C1 segment of cervical spinal cord (tissue), 14 donors: Measurements from ENCODE around the gene GLOD5.
"Not testable (repeated sequence)": the region's sequence is repeated elsewhere in the genome, so short reads cannot be mapped to it uniquely, and the experiment has no call there.

ENCODE experiments used
- DNase-seq, 14 donors: peaks; one replicate each; lab custom pipeline; 2025; lab: John Stamatoyannopoulos, UW

Gene GLOD5

GRCh38 chrX:48793935-48794334, 32.4 kb downstream of the GLOD5 start:
- no peak for DNase-seq

- no peak for DNase-seq
Observed at GRCh38 chrX:48794340-48794910, 32.9 kb downstream of the GLOD5 start.

- no peak for DNase-seq
Observed at GRCh38 chrX:48794911-48795515, 33.5 kb downstream of the GLOD5 start.

GRCh38 chrX:48798318-48798717, 36.8 kb downstream of the GLOD5 start:
- DNase-seq = no peak

DNA sequence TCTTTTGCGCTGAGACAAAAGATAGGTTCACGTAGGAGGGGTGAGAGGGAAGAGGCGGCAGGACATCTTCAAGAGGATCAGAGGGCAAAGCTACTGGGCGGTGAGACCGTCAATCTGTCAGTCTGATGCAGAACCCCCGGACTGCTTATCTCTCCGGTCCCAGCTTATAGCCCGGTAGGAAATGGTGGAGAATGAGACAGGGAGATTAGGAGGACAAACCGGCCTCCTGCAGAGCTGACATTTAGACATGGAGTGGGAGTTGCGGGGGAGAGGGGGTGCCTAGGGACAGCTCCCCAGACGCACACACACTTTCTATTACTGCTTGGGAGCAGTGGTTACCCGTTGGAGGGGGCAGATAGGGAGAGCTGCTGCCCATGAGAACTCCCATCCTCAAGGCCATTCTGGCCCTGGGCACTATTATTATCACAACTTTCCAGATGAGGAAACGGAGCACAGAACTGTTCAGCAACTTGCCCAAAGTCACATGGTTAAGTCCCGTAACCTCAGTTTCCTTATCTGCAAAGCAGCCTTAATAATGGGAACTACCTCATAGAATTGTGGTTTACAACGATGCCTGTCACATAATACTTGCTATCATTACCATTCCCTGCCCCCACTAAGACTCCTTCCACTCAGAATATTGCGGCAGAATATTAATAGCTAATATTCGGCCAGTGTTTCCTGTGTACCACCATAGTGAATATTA, 39.2 kb downstream of the GLOD5 start:
- peak in 2 of 14 donors; percentile 5 to 9 for DNase-seq

DNA sequence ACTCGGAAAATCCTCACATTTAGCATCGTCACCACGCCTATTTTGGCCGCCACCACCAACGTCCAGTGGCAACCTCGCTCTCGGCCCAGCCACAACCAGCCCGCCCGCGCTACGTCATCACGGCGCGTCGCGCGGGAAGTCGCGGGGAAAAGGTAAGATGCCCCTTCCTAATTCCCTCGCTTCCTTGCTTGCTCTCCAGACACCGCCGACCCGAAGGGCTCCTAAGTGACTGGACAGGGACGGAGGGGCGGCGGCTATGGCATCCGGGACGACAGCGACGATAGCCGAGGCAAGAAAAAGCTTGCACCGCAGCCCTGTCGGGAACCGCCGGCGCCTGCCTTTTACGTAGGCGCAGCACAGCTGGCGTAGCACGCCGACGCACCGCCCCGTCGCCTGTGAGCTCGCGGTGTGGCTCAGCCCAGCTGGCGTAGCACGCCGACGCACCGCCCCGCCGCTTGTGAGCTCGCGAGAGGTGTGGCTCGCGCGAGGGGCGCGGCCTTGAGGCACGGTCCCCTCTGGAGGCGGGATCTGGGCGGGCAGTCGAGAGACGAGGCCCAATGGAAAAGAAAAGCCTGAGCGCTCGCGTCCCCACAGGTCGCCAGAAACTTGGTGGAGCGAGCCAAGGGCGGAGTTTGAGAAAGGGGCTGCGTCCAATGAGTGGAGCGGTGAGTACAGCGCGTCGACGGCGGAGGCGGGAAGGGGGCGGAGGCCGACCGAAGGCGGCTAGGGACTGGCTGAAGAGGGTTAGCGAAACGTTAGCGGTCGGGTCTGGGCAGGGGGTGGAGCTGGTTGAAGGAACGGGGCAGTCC, 39.9 kb downstream of the GLOD5 start, which contains the start of gene HDAC6:
Gene HDAC6 (plus strand): TSS at position 788 of the 809 bp plus-strand sequence. CDS start 626 bp downstream, outside the sequence.
- DNase-seq = peak; percentile 23 to 98 (median 92)

- peak in 5 of 14 donors; percentile 37 to 75 (median 50) for DNase-seq
Observed at GRCh38 chrX:48802089-48802904, 40.8 kb downstream of the GLOD5 start.

DNA sequence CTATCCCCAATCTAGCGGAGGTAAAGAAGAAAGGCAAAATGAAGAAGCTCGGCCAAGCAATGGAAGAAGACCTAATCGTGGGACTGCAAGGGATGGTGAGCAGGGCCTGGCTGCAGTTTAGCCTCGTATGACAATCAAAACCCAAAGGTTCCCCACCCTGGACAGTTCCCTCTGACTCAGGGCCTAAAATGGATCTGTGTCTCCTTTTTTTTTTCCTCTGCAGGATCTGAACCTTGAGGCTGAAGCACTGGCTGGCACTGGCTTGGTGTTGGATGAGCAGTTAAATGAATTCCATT, 41.3 kb downstream of the GLOD5 start:
- no peak for DNase-seq

DNA sequence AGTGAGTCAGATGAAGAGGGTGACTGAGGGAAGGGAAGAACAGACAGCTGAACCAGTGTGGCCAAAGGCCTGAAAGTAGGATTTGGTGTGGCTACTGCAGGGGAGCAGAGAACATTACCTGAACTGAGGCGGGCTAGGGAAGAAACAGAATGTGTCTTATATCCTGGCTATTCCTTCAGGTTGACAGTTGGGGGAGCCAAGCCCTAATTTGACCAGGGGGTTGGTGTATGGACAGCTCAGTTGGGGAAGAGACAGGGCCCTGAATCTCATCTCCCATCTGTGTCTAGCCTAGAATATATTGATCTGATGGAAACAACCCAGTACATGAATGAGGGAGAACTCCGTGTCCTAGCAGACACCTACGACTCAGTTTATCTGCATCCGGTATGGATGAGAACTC, 44.5 kb downstream of the GLOD5 start:
- no peak for DNase-seq

- peak in 2 of 14 donors; percentile 0 to 4 for DNase-seq
Observed at GRCh38 chrX:48813644-48814043, 52.1 kb downstream of the GLOD5 start.

DNA sequence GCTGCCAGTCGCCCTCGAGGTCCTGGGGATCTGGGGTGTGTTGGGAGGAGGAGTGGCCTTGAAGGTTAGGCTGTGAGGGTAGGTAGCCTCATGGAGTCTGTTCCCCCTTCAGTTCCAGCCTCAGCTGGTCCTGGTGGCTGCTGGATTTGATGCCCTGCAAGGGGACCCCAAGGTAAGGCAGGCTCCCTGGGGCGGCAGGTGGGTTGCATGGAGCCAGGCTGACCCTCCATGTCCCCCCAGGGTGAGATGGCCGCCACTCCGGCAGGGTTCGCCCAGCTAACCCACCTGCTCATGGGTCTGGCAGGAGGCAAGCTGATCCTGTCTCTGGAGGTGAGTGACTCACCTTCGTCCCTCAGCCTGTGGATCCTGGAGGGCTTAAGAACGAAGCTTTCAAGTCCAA, 53.2 kb downstream of the GLOD5 start:
- no peak for DNase-seq

- no peak for DNase-seq
Observed at GRCh38 chrX:48815266-48815665, 53.7 kb downstream of the GLOD5 start.

- DNase-seq = no peak
Observed at GRCh38 chrX:48816014-48816810, 54.7 kb downstream of the GLOD5 start.

DNA sequence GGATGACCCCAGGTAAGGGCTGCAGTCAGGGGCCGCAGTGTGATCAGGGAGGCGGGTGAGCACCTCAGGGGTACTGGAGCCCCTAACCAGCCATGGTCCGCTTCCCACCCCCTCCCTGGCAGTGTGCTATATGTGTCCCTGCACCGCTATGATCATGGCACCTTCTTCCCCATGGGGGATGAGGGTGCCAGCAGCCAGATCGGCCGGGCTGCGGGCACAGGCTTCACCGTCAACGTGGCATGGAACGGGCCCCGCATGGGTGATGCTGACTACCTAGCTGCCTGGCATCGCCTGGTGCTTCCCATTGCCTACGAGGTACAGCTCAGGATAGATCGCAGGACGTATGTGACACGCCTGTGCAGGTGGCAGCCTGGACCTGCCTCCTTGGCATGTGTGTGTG, 56.6 kb downstream of the GLOD5 start:
- DNase-seq = no peak

DNA sequence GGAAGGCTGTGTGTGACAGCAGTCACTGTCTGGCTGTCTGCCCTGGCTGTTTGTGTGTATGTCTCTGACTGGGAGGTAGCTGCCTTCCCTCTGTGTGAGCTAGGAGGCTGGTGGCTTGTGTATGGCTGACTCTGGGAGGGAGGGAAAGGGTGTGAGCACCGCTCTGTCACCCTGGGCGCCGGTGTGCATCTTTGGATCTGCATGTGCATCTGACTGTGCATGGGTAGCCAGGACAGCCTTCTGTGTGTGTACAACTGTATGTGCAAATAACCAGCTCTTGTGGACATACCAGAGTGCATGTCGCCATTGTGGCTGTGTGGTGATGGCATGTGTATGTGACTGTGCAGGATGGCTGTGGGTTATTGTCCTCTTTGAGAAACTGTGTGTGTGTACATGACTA, 57.3 kb downstream of the GLOD5 start:
- DNase-seq = peak in 1 of 14 donors; percentile 25

DNA sequence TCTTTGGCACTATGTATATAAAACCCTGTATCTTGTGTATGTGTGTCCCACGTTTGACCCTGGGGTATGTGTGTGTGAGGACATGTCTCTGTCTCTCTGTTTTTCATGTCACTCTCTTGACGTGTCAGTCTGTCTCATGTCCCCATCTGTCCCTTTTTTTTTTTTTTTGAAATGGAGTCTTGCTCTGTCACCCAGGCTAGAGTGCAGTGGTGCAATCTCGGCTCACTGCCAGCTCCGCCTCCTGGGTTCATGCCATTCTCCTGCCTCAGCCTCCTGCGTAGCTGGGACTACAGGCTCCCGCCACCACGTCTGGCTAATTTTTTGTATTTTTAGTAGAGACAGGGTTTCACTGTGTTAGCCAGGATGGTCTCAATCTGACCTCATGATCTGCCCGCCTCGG, 57.8 kb downstream of the GLOD5 start:
- DNase-seq = not testable (repeated sequence)

DNA sequence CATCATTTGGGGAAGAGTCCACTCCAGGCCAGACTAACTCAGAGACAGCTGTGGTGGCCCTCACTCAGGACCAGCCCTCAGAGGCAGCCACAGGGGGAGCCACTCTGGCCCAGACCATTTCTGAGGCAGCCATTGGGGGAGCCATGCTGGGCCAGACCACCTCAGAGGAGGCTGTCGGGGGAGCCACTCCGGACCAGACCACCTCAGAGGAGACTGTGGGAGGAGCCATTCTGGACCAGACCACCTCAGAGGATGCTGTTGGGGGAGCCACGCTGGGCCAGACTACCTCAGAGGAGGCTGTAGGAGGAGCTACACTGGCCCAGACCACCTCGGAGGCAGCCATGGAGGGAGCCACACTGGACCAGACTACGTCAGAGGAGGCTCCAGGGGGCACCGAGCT, 61.5 kb downstream of the GLOD5 start:
- DNase-seq = no peak
